Upper lobe of left lung (tissue), 4 donors: Measurements from ENCODE around the gene NFASC.

Experiments
- CTCF ChIP-seq, 6 experiments: fragments of 450-650 bp in 4 of 6; fragments of 200-600 bp in 2 of 6; sonication (generic) in 2 of 6; IDR thresholded peaks; one replicate each; pipeline ENCODE4 v1.5.1; 2016 to 2019; ENCODE audit warnings: antibody characterized with exemption in 6 of 6
- POLR2A ChIP-seq, 4 donors: fragments of 450-650 bp; IDR thresholded peaks; one replicate each; pipeline ENCODE4 v1.5.1; 2016 to 2017; ENCODE audit warnings: antibody characterized with exemption in 4 of 4, mild to moderate bottlenecking in 2 of 4
- POLR2AphosphoS5 ChIP-seq, 2 donors: sonication (generic); formaldehyde crosslinking; IDR thresholded peaks; one replicate each; pipeline ENCODE4 v1.5.1; 2017; ENCODE audit warnings: antibody characterized with exemption in 2 of 2

- no peak for TF ChIP-seq CTCF (IDR thresholded peaks at IDR 0.05)
- TF ChIP-seq POLR2AphosphoS5 (IDR thresholded peaks at IDR 0.05) = no peak
- TF ChIP-seq POLR2A (IDR thresholded peaks at IDR 0.05) = no peak
These were observed 24.1 kb upstream of the NFASC start for GRCh38 chr1:204846546-204846945.
